Activated CD4-positive, alpha-beta T cell treated with anti-CD3 and anti-CD28 coated beads, Interleukin-2, amount 50 U/mL, for 1 hour (primary cell): ENCODE measurements around the gene APLP2.
"Not testable (repeated sequence)": the region's sequence is repeated elsewhere in the genome, so short reads cannot be mapped to it uniquely, and the experiment has no call there.

ENCODE experiments used
- DNase-seq: peaks from one replicate; pipeline ENCODE4 v3.0.0-alpha.2; 2020

APLP2 gene

DNA sequence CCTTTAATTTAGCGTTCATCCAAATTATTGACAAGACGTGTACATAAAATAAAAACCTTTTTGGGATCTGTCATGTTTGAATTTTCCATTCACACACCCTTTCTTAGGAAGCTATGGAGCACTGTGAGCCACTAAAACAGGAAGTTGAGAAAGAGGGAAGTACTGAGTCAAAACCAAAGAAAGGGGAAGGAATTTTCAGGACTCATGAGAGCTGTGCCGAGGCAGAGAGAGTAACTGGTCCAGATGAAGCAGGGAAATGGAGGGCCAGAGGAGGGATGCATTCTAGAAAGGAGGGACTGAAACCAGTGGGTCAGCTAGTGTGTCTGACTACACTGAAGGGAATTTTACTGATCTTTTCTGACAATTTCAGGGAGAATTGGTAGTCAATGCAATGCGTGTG, 24.9 kb downstream of the APLP2 start:
- no peak for DNase-seq

DNA sequence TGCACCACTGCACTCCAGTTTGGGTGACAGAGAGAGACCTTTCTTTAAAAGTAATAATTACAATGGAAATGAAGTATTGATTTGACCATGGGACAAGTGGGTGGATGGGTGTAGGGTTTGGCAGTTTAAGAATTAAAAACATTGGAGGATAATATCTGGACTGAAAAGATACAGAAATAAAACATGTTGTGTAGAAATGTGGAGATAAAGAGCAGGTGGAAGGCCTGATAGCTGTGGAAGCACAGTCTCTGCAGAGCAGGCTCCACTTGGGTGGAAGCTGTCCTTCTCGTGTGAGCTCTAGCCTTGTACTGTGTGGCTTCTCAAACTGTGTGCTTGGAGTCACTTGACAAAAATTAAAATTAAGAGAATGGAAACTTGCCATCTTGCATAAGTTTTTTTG, 25.6 kb downstream of the APLP2 start:
- DNase-seq = no peak

GRCh38 chr11:130096042-130096441, 26.3 kb downstream of the APLP2 start:
- DNase-seq = no peak

DNA sequence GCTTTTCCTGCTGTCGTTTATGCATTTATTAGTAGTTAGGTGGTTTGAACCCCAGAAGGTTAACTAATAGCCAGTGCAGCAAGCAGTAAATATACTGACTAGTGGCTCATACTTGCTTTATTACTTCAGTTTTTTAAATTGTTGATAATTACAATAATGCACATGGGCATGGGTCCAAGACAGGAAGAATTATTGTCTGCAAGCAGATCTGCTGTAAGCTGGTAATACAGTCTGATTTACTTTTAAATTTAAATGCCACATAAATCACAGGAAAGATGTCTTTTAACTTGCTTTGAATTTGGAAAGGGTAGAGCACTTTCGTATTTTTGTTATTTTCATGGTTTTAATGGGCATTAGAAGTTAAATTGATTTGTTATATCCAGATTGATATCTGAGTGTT, 27.1 kb downstream of the APLP2 start:
- DNase-seq = no peak

- DNase-seq = no peak
These were observed 27.6 kb downstream of the APLP2 start for GRCh38 chr11:130097285-130097684.

GRCh38 chr11:130099356-130099755, 29.7 kb downstream of the APLP2 start:
- DNase-seq = no peak

- no peak for DNase-seq
These were observed 30.8 kb downstream of the APLP2 start for GRCh38 chr11:130100381-130101095.

DNA sequence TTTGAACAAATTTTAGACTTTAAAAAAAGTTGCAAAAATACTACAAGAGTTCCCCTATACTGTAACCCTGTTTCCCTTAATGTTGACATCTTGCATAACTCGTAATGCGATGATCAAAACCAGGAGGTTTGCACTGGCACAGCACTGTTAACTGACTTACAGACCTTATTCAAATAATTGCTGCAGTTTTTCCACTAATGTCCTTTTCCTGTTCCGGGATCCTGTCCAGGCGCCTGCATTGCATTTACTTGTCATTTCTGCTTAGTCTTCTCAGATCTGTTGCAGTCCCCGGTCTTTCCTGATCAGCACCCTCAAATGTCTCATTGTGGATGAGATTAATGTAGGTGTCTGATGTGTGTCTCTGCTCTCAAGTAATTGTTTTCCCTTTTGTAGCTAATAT, 32.0 kb downstream of the APLP2 start:
- DNase-seq = no peak

- no peak for DNase-seq
These were observed 32.9 kb downstream of the APLP2 start for GRCh38 chr11:130102301-130103249.

- DNase-seq = no peak
These were observed 33.7 kb downstream of the APLP2 start for GRCh38 chr11:130103296-130103814.

DNA sequence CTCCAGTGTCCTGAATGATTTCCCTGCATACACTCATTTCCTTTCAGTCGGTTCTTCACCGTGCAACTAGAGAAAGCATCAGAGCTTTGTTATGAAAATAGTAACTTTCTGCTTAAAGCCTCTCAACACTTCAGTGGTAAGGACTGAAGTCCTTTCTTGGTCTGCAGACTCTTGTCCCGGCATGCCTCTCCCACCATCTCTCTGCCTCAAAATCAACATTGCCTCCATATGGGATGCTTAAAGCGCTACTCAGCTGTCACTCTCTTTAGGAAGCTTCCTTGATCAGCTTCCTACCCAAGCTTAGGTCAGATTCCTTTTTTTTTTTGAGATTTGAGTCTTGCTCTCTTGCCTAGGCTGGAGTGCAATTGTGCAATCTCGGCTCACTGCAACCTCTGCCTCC, 36.7 kb downstream of the APLP2 start:
- DNase-seq = no peak

DNA sequence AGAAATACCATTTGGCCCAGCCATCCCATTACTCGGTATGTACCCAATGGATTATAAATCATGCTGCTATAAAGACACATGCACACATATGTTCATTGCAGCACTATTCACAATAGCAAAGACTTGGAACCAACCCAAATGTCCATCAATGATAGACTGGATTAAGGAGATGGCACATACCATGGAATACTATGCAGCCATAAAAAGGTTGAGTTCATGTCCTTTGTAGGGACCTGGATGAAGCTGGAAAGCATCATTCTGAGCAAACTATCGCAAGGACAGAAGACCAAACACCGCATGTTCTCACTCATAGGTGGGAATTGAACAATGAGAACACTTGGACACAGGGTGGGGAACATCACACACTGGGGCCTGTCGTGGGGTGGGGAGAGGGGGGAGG, 39.0 kb downstream of the APLP2 start:
- not testable (repeated sequence) for DNase-seq

DNA sequence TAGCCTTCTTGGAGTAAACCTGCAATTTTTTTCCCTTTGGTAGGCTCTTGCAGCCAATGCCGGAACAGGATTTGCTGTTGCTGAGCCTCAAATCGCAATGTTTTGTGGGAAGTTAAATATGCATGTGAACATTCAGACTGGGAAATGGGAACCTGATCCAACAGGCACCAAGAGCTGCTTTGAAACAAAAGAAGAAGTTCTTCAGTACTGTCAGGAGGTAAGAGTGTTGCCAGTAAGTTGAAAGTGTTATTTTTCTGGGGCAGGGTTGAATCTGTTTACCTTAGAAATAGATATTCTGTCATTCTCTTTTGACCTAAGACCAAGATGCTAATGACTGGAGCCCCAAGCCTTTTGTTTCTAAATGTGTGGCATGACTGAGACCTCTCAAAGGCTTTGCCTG, 39.7 kb downstream of the APLP2 start:
- DNase-seq = no peak

- DNase-seq = no peak
These were observed 40.8 kb downstream of the APLP2 start for GRCh38 chr11:130110339-130111108.

- no peak for DNase-seq
These were observed 42.6 kb downstream of the APLP2 start for GRCh38 chr11:130112071-130112830.

DNA sequence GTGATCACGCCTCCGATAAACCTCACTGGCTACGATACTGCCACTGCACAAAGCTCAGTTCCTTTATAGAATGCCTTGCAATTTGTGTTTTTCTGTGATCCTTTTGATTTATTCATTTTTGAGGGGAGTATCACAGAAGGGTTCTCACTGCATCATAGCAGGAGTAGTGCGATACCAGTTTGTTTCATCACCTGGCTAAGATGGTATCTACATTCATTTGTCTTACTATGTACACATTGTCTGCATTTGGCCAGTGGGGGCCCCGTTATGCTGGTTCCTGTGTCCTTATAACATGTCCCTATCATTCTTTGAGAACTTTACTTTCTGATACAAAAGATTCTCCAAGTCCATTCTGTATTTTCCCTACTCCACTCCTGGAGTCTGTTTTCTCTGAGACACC, 44.6 kb downstream of the APLP2 start:
- DNase-seq = no peak

DNA sequence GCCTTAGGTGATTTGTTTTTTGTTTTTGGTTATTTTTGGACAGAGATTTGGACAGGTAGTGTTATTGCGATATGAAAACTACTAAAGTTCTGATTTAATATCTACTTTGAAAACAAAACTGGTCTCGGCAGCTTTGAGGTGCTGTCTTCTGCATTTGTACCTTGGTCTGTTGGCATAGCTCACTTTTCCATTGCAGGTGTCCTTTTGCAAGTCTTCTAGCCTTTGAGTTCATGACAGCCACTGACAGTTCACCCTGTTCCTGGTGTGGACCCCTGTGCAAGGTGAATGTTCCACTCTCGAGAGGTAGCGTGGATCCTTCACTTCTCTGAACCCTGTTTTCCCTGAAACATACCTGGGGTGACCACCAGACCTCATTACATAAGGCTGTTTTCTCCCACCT, 45.0 kb downstream of the APLP2 start:
- no peak for DNase-seq

DNA sequence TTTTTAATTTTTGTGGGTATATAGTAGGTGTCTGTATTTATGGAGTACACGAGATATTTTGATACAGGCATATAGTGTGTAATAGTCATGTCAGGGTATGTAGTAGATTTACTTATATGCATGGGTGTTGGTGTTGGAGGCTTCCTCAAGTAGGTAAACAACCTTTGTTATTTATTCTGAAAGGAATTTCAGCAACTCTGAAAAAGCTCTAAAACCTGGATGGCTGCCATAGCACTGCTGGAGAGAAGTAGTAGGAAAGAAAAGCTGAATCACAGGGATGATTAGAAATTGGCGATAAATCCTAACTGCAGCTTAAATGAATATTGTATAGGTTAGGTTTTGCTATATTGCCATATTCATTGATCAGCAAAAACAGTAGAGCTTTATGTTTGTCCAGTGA, 45.5 kb downstream of the APLP2 start:
- DNase-seq = no peak

GRCh38 chr11:130118165-130118564, 48.5 kb downstream of the APLP2 start:
- DNase-seq = no peak

GRCh38 chr11:130118636-130119387, 49.1 kb downstream of the APLP2 start:
- DNase-seq = no peak

- DNase-seq = no peak
These were observed 50.4 kb downstream of the APLP2 start for GRCh38 chr11:130120045-130120444.
